Measurements from ENCODE around the gene LCA5L.

LCA5L gene

DNA sequence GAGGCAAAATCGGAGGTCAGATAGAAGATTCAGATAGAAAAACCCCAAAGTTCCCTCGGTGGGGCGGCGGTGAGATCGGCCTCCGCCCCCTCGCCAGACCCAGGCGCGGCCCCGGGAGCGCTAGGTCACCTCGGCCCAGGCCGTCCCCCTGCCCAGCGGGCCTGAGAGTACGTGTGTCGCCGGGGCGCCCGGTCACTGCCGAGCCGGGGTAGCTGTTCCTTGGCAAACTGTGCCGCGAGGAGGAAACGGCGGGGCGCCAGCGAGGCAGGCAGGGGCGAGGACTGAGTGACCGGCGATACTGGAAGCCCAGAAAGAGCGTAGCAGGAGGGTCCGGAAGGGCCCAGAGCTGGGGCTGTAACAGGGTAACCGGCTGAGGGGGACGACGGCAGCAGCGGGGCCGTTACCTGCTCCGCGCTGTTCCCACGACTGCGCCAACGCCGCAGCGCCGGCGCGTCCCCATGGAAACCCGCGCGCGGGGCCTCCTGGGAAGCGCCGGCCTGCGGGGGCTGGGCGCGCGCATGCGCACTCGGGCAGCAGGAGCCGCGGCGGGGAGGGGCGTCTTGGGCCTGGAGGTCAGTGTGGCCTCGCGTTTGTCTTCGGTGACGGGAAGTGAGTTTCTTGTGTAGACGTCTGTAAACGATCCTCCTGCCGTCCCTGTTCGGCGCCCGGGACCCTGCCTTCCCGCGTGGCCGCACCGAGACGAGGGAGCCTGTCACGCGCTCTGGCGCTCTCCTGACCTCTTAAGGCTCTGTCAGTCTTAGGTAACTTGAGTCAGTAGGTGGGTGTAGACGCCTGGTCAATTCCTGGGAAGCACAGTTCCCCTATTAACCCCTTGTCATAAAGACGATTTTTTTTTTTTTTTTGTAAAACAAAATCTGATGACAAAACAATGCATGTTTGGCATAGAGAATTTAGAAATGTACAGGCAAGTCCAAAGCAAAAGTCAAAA, at the start of gene LCA5L:
TSS of gene LCA5L (minus strand) at position 458 of the 949 bp plus-strand sequence. CDS start 17,285 bp downstream, outside the sequence.
- peak; percentile 84 to 85 for DNase-seq (ENCODE audit: low read depth in 2 of 2)

GRCh38 chr21:39489380-39489924, 43.9 kb upstream of the LCA5L start:
- DNase-seq (ENCODE audit: low read depth in 2 of 2) = no peak

GRCh38 chr21:39484711-39485276, 39.2 kb upstream of the LCA5L start:
- DNase-seq (ENCODE audit: low read depth in 2 of 2) = no peak

GRCh38 chr21:39483917-39484316, 38.3 kb upstream of the LCA5L start:
- DNase-seq (ENCODE audit: low read depth in 2 of 2) = no peak

DNA sequence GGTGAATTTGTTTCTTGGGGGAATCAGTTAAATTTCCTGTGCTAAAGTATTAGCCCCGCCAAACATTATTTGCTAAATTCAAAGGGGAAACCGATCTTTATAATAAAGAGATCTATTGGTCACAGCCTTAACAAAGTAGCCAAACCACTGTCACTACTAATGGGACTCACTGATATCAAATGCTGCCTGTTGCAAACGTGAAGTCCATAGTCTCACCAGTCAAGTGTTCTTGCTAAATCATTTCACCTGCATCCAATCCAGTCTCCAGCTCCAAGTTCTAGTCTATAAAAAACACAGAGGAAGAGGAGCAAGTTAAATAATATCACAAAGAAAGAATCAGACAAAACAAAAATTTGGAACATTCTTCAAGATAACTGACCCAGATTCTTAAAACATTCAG, 36.3 kb upstream of the LCA5L start:
- no peak for DNase-seq (ENCODE audit: low read depth in 2 of 2)

DNA sequence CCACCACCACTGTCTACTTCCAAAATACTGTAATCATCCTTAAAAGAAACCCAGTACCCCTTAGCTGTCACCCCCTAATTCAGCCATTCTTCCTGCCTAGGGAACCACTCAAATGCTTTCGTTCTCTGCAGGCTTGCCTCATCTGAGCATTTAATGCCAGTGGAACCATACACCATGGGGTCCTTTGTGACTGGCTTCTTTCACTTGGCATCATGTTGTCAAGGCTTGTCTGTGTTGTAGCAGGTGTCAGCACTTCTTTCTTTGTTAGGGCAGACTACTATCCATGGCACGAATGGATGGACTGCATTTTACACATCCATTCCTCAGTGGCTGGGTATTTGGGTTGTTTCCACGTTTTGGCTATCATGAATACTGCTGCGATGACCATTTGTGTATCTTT, 34.7 kb upstream of the LCA5L start:
- no peak for DNase-seq (ENCODE audit: low read depth in 2 of 2)

DNA sequence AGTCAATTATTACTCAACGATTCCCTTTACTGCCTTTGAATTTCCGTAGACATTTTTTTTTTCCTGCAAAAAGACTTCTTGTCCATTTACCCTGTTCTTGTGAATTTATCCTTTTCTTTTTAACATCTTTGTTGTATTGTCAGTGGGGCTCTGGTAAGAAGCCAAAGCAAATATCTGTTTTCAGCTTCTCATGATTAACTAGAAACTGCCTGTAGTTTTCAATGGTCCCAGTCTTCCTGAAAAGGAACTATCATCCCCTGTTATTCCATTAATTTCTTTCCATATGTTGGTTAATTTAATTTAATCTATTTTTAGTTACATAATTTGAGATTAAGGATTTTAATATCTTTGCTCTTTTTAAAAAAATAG, 34.2 kb upstream of the LCA5L start:
- DNase-seq (ENCODE audit: low read depth in 2 of 2) = no peak

GRCh38 chr21:39479164-39479813, 33.7 kb upstream of the LCA5L start:
- no peak for DNase-seq (ENCODE audit: low read depth in 2 of 2)

- DNase-seq (ENCODE audit: low read depth in 2 of 2) = no peak
Measured at GRCh38 chr21:39474611-39475010, 29.0 kb upstream of the LCA5L start.

DNA sequence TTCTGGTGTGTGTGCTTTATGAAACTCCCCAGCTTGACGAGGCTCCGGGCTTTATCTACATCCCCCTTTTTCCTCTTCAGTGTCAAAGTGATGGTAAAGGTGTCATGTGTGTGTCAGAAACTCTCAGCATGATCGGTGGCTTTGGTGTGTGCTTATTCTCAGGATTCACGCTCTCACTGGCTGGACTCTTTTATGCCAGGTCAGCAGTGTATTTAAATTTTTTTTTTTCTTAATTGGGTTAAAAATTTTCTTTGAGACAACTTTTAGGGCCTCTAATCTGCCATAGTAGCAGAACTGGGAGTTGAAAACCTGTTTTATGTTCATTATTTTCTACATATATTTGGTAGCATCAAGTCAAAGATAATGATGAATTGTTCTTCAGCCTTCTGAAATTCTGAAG, 27.2 kb upstream of the LCA5L start:
- DNase-seq (ENCODE audit: low read depth in 2 of 2) = no peak

- DNase-seq (ENCODE audit: low read depth in 2 of 2) = no peak
Measured at GRCh38 chr21:39471598-39471997, 26.0 kb upstream of the LCA5L start.

- DNase-seq (ENCODE audit: low read depth in 2 of 2) = no peak
Measured at GRCh38 chr21:39468559-39468958, 23.0 kb upstream of the LCA5L start.

DNA sequence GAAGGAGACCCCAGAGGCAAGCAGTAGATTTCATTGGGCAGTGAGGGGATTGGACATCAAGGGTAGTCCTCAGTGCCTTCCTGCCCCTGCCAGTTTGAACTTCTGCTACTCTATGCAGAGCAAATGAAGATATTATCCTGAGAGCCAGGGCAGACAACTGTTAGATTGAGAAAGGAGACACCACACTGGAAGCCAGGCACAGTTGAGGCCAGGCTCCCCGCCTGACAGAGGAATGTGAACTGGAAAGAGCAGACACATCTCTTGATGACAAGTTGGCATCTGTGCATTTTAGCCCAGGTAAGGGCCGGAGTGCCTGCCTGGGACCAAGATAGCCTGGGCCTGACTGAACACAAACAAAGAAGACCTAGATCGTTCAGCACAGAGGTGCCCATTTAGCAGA, 22.2 kb upstream of the LCA5L start:
- DNase-seq (ENCODE audit: low read depth in 2 of 2) = no peak

DNA sequence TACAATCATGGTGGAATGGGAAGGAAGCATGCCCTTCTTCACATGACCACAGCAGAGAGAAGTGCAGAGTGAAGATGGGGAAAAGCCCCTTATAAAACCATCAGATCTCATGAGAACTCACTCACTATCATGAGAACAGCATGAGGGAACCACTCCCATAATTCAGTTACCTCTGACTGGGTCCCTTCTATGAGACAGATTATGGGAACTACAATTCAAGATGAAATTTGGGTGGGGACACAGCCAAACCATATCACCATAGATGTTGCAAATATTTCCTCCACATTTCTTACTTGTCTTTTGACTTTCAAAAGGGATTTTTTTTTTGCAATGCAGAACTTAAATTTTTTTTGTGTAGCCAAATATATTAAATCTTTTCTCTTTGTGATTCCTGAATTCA, 21.0 kb upstream of the LCA5L start:
- no peak for DNase-seq (ENCODE audit: low read depth in 2 of 2)

DNA sequence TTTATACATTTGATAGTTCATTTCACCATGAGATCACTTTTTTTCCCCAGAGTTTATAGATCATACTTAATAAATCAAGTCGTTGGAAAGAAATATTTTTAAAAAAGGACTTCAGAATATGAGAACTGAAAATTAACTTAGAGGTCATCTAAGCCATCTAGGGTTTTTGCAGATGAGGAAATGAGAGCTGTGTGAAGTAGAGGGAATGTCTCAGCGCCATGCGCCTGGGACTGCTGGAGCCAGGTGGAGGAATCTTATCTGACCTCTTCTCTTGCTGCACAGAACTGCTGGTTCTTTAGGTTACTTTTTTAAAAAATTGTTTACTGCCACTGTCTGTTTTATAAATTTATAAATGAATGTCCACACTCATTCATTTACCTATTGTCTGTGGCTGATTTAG, 17.7 kb upstream of the LCA5L start:
- no peak for DNase-seq (ENCODE audit: low read depth in 2 of 2)

- DNase-seq (ENCODE audit: low read depth in 2 of 2) = no peak
Measured at GRCh38 chr21:39461419-39461818, 15.8 kb upstream of the LCA5L start.

DNA sequence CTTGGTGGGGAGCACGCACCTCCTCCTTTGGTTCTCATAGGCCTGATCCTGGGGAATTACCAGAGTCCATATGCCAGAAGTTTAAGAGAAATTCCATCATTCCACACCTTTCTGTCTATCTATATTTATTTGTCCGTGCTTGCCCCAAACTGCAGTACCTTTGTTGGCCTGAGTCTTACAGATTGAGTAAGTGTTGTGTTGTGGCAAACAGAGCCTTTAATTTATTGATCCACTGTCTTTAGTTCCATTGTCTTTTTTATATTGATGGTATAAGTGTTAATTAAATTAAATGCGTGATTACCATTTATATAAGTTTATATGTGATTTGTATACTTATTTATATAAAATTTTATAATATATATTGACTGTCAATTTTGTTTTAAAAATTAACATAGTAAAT, 11.1 kb upstream of the LCA5L start:
- no peak for DNase-seq (ENCODE audit: low read depth in 2 of 2)

DNA sequence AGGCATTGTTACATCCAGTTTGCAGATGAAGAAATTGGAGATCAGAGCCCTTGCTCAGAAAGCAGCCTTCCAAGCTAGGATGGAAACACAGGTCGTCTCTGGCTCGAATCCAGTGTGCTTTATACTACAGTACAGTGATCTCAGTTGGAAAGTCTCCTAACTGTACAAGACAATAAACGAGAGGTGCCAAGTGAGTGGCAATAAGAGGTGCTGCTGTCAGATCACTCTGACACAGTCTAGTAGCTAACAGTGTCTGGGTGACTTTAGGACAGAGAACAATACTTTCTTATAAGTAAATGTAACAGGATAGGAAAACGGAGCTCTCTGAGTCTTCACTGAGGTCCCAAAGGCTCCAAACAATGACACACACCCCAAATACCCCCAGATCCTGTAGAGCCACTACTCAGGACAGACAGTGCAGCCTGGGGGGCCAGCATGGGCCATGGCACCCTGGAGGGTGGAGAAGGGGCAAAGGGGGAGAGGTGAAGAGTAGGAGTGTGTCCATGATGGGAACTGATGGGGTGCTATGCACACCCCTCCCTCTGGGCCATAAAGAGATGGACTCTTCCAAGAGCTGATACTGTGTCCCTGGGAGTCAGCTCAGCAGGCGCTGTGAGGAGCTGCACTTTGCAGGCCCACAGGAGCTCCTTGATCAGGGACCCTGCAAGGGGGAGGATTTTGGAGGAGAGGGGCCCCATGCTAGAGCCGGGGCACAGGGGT, 9.5 kb upstream of the LCA5L start:
- DNase-seq (ENCODE audit: low read depth in 2 of 2) = no peak

DNA sequence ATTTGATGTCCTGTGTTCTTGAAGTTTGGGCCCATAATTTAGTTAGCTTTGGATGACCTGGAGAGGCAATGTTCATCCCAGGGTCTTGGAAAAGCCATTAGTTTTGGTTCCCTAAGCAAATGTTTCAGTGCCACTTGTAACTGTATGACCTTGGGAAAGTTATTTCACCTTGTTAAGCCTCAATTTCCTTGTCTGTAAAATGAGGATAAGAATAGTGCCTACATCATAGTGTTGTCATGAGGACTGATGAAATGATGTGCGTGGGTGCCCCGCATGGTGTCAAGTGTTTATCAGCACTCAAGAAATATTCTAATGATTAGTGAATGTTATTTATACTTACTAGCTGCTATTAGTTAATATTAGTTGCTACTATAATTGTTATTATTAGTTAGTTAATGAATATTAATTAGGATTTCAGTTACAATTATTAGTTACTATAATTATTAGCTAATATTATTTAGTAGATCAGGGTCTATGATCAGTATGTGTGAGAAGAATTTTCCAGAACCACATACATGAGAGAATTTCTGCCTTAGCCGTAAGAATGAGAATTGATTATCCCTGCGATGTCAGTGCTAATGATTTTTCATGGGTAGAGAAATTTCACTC, 8.1 kb upstream of the LCA5L start:
- DNase-seq (ENCODE audit: low read depth in 2 of 2) = no peak

DNA sequence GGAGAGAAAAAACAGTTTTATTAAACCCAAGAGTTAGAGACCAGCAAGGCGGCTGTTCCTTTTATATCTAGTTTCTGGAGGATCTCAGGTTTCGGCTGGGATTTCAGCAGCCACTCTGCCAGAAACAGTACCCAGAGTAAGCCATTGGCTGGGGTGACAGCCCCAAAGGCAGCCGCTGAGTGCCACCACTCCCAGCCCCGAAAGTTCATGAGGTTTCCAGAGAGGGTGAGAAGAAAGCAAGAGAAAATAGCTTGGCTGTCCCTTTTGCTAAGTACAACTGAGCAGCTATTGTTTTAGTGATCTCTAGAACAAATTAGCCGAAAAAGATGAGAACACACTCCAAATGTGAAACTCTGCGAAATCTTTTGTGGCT, 7.4 kb upstream of the LCA5L start:
- DNase-seq (ENCODE audit: low read depth in 2 of 2) = no peak

- DNase-seq (ENCODE audit: low read depth in 2 of 2) = no peak
Measured at GRCh38 chr21:39452207-39452969, 6.8 kb upstream of the LCA5L start.
